Activated naive CD4-positive, alpha-beta T cell treated with anti-CD3 and anti-CD28 coated beads, Interleukin-2, amount 50 U/mL, for 16 hours (primary cell): Measurements from ENCODE around the gene RNGTT.
"Not testable (repeated sequence)": the region's sequence is repeated elsewhere in the genome, so short reads cannot be mapped to it uniquely, and the experiment has no call there.

Source experiments
- DNase-seq: peaks from one replicate; pipeline ENCODE4 v3.0.0-alpha.2; 2020

Gene RNGTT

DNA sequence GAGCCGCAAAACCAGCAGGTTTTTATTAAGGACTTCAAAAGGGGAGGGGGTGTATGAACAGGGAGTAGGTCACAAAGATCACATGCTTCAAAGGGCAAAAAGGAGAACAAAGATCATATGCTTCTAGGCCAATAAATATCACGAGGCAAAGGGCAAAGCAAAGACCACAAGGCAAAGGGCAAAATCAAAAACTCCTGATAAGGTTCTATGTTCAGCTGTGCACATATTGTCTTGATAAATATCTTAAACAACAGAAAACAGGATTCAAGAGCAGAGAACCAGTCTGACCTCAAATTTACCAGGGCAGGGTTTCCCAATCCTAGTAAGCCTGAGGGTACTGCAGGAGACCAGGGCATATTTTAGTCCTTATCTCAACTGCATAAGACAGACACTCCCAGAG is 5.8 kb upstream of the RNGTT start:
- DNase-seq, result not testable (repeated sequence)

DNA sequence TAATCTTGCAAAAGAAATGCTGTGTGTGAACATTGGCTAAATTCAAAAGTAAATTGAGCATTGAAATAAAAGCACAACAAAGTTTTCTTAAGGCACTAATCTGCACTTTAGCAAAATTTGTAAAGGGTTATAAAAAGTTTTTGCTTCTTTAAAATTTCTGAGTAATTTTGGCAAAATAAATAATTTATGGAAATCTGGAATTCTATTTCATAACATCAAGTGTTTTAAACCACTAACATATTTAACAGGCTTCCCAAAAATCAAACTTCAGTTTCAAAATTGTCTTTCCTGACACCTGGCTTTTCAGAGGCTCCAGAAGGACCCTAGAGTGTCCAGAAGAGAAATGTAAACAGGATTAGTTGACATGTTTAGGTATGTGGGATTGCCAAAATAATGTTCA is 4.5 kb upstream of the RNGTT start:
- no peak for DNase-seq

DNA sequence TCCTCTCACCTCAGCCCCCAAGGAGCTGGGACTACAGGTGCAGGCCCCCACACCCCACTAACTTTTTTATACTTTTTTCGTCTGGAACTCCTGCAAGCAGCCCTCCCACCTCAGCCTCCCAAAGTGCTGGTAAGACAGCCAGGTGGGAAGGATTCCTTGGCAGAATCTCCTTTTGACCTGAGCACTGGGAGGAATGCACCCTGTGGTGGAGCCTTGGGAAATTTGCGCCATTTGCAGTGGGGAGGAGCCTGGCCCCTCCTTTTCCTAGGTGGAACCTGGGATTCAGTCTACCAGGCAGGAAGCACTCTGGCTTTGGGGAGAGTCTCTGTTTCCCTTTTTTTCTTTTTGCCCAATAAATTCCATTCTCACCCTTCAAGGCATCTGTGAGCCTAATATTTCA is 2.3 kb upstream of the RNGTT start:
- DNase-seq, result no peak

DNA sequence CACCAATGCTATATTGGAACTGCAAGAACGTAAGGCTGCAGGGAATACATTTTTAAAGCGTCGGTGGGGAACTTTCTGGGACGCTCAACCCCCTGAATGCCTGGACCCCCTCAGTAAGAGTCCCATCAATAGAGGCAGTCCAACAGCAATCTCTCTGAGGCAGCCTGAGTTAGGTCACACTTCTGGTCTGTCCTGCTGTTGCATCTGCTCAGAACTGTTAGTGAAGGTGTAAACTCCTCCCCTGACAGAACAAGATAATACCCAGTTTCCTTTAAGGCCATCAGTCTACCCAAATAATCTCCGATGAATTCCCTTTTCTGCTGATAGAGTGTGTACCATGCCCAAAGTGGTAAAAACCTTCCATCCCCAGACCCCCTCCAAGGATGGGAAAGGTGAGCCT is 1.1 kb upstream of the RNGTT start:
- DNase-seq, result no peak

DNA sequence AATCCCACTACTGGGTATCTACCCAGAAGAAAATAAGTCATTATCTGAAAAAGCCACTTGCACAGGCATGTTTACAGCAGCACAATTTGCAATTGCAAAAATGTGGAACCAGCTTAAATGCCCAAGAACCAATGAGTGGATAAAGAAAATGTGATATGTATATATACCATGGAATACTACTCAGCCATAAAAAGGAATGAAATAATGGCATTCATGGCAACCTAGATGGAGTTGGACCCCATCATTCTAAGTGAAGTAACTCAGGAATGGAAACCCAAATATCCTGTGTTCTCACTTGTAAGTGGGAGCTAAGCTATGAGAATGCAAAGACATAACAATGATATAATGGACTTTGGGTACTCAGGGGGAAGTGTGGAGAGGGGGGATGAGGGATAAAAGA is 4.6 kb downstream of the RNGTT start:
- no peak for DNase-seq

DNA sequence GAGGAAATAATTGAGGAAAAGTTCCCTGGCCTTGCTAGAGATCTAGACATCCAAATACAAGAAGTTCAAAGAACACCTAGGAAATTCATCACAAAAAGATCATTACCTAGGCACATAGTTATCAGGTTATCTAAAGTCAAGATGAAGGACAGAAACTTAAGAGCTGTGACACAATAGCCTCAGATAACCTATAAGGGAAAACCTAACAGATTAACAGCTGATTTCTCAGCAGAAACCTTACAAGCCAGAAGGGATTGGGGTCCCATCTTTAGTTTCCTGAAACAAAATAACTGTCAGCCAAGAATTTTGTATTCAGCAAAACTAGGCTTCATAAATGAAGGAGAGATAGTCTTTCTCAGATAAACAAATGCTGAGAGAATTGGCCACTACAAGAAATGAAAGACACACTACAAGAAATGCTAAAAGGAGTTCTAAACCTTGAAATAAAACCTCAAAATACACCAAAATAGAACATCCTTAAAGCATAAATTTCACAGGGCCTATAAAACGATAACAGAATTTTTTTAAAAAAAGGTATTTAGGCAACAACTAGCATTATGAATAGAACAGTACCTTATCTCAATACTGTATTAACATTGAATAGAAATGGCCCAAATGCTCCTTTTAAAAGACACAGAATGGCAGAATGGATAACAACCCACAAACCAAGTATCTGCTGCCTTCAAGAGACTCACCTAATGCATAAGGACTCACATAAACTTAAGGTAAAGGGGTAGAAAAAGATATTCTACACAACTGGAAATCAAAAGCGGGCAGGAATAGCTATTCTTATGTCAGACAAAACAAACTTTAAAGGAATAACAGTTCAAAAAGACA is 9.7 kb downstream of the RNGTT start:
- no peak for DNase-seq

DNA sequence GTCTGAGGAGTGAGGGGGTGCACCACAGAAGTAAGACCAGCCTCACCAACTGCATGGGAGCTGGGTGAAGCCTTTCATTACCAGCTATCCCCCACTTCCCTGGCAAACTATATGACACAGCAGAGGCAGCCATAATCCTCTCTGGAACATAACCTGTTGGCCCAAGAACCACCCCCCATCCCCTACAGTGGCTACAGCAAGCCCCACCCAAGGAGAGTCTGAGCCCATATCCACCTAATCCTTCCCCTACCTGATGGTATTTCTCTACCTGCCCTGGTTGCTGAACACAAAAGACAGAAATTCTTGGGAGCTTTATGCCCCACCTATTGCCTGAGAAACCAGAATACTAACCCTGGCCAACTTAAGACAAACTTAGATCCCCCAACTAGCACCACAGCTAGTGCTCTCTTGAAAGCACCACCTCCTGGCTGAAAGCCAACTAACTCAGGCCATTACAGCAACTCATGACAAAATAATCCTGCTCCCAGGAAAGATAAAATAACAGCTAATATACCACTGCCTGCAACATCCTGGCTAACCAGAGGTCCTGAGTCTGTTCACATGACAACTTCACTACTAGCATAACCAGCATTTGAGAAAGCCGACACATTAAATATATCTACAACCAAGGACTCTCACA is 11.2 kb downstream of the RNGTT start:
- no peak for DNase-seq

DNA sequence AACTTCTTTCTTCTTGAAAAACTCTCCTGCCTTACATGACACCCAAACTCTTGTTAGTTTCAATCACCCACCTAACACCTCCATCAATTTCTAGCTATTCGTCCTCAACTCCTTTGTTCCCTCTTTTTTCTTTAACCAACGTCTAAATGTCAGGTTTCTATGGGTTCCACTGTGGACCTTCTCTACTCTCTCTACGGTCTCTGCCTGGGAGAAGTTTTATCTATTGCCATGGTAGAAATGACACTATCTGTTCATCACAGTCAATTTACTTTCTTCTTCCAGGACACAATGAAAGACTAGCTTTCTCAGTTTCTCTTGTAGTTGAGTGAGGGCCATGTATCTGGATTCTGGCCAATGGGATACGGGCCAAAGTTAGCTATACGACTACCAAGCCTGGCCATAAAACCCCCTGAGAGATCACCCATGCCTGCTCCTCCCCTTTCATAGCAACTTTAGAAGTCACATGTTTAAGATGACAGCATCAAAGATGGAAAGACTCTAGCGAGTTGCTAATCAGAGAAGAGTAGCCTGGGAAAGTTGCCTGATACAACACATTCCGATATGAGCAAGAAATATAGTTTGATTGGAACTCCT is 17.9 kb downstream of the RNGTT start:
- DNase-seq, result no peak

DNA sequence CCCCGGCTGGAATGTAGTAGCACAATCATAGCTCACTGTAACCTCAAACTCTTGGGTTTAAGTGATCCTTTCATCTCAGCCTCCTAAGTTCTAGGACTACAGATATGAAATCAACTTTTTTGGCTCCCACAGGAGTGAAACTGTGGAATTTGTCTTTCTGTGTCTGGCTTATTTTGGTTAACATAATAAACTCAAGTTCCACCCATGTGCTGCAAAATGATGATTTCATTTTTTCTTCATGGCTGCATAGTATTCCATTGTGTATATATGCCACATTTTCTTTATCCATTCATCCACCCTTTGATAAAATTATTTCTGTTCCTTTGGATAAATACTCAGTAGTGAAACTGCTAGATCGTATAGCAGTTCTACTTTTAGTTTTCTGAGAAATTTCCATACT is 29.9 kb downstream of the RNGTT start:
- DNase-seq, result no peak

DNA sequence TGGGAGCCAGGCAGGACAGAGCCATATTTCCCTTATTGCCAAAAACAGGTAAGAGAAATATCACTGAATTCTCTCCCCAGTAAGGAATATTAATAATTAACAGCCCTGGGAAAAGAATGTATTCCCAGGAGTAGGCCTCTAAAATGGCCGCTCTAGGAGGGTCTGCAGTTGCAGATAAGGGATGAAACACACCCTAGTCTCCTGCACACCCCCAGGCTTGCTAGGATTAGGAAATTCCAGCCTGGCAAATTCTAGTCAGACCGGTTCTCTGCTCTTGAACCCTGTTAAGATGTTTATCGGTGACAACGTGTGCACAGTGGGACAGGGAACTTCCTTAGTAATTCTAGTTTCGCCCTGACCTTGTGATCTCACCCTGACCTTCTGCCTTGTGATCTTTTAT is 31.4 kb downstream of the RNGTT start:
- not testable (repeated sequence) for DNase-seq

DNA sequence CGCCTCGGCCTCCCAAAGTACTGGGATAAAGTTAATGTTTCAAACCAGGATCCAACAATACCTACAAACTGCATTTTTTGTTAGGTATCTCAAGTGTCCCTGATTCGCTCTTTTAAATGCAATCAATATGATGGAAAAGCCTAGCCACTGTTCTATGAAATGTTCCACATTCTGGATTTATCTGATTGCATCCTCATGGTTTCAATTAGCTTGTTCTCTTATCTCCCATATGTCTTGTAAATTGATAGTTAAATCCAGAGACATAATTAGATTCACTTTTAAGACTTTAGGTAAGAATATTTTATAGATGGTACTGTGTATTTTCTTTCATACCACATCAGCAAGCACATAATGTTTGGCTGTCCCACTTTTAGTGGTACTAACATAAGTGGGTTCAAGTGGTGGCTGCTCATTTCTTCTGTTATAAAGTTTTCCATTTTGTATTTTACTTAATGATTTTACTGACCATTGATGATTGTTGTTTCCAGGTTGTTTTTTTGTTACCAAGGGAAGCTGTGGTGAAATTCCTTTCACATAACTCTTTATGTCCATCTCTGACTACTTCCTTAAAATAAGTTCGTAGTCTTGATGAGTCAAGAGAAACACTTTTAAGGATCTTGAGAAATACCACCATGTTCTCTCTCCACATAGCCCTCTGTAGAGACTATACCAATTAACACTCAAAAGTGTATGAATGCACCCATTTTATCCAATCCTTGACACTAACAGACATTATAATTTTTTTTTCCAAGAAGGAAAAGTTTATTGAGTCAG is 40.5 kb downstream of the RNGTT start:
- no peak for DNase-seq

DNA sequence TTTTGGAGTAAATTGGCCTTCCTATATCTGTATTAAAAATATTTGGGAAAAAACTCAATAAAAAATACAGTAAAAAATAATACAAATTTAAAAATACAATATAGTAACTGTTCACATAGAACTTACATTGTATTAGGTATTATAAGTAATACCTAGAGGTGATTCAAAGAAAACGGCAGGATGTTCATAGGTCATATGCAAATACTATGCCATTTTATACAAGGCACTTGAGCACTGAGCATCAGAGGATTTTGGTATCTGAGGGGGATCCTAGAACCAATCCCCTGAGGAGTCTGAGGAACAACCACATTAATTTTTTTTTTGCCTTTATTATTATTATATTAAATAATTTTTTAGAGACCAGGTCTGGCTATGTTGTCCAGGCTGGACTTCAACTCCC is 41.7 kb downstream of the RNGTT start:
- no peak for DNase-seq

DNA sequence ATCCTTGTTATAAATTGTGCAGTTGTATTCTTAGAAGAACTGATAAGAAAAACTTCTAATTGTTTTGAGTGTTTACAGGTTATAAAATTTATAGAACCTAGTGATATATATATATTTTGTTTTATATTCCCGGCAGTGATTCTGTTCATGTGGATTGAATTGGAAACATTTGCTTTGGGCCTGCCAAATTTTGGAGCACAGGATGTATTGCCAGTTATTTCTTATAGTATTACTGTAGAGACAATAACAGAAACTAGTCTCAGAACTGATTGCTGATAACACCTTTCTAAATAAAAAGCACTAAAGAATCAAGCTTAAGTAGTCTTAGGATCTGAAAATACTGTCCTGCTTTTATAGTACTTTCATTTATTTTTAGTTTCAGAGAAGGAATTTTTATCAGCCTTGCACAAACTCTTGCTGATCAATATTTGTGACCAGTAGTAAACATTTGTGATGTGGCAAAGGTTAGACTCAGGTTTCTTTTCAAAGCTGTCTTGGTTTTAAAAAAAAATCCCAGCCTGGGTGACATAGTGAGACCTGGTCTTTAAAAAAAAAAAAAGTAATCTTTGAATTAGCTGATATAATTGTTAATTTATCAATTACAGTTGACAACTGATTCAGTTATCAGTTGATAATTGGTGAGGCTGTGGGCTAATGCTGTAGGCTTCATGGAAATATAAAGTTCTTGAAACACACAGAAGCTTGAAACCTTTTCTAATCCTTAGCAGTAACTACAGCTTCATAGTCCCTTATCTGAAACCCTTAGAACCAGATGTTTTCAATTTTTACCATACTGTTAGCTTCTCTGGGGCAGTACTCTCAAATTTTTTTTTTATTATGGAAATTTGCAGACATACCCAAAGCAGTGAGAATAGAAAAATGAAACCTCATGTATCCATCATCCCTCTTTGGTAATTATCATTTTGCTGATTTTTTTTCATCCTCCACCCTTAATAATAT is 42.4 kb downstream of the RNGTT start:
- no peak for DNase-seq

DNA sequence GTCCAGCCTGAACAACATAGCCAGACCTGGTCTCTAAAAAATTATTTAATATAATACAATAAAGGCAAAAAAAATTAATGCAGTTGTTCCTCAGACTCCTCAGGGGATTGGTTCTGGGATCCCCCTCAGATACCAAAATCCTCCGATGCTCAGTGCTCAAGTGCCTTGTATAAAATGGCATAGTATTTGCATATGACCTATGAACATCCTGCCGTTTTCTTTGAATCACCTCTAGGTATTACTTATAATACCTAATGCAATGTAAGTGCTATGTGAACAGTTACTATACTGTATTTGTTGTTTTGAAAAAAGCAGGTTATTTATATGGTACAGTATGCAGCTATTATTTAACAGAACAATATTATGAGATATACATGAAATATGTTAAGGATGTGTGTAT is 43.3 kb downstream of the RNGTT start:
- DNase-seq, result no peak

DNA sequence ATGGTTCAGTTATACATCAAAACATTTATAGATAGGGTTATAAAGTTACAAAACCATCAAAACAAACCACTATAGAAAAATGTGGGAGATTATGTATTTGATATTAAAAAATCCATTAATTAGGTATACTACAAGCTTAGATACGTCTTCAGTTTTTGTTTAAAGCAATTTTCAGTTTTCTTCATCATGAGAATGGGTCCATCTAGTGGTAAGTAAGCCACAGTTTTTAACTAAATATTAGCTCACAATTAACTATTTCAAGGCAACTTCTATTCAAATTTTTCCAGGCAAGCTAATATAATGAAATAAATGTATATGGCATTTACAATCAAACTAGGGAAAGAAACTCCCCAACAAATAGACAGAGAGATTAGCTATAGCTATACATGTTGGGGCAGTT is 44.4 kb downstream of the RNGTT start:
- DNase-seq, result no peak

DNA sequence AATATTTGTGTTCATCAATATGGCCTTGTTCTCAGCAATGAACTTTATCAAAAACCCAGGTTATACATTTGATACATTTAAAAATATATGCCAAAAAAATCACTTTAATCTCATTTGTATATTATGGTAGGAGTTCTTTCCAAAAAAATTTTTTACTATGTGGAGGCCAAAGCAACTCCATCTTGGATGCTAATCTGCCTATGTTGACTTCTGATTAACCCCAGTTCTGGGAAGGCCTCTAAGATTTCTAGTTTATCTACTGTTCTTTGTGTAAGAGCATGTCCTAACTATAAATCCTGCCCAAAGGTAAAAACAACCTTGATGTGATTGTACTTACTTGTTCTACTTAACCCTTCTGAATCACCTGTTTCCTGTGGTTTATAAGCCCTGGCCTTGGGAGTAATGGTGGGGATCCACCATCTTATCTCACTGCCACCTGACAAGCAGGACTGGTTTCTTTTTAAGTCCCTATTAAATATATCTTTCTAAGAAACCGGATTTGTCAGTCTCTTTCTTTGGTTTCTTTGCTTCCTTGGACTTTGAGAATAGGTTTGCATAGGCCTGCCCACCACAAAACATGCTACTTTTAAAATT is 46.7 kb downstream of the RNGTT start:
- DNase-seq, result no peak

DNA sequence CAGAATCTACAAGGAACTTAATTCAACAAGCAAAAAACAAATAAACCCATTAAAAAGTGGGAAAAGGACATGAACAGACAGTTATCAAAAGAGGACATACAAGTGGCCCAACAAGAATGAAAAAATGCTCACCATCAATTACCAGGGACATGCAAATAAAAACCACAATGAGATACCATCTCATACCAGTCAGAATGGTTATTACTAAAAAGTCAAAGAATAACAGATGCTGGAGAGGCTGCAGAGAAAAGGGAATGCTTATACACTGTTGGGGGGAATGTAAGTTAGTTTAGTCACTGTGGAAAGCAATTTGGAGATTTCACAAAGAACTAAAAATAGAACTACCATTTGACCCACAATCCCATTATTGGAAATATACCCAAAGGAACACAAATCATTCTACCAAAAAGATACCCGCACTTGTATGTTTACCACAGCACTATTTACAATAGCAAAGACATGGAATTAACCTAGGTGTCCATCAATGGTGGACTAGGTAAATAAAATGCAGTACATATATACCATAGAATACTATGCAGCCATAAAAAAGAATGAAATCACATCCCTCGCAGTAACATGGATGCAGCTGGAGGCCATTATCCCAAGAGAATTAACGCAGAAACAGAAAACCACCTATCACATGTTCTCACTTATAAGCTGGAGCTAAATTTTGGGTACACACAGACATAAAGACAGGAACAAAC is 48.4 kb downstream of the RNGTT start:
- DNase-seq, result no peak

DNA sequence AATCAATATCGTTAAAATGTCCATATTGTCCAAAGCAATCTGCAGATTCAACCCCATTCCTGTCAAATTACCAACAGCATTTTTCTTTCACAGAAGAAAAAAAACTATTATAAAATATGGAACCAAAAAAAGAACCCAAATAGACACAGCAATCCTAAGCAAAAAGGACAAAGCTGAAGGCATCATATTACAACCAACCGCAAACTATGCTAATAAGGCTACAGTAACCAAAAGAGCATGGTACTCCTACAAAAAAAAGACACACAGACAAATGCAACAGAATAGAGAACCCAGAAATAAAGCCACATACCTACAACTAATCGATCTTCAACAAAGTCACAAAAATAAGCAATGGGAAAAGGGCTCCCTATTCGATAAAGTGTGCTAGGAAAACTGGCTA is 49.2 kb downstream of the RNGTT start:
- DNase-seq, result no peak

DNA sequence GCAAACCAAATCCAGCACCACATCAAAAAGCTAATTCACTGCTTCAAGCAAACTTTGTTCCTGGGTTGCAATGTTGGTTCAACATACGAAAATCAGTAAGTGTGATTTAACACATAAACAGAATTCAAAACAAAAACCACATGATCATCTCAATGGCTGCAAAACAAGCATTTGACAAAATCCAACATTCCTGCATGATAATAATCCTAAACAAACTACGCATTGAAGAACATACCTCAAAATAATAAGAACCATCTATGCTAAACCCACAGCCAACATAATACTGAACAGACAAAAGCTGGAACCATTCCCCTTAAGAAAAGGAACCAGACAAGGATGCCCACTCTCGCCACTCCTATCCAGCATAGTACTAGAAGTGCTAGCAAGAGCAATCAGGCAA is 49.9 kb downstream of the RNGTT start:
- no peak for DNase-seq

DNA sequence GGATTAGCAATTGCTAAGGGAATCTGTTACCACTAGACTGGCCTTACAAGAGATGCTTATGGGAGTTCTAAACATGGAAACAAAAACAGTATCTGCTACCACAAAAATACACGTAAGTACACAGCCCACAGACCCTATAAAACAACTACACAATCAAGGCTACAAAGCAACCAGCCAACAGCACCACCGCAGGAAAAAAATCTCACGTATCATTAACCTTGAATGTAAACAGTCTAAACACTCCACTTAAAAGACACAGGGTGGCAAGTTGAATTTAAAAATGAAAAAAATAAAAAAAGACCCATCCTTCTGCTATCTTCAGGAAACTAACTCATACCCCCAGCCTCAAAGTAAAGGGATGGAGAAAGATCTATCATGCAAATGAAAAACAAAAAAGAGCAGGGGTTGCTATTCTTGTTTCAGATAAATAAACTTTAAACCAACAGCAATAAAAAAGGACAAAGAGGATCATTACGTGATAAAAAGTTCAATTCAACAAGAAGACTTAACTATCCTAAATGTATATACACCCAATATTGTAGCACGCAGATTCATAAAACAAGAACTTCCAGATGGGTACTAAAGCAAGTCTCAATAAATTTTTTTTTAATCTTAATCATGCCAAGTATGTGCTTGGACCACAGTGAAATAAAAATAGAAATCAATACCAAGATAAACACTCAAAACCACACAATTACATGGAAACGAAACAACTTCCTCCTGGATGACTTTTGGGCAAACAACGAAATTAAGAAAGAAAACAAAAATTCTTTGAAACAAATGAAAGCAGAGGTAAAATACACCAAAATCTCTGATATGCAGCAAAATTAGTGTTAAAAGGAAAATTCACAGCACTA is 52.3 kb downstream of the RNGTT start:
- DNase-seq, result no peak
